Keratinocyte (primary cell): ENCODE results near the gene ZNF471. TPM values are rescaled to one million over a fixed set of nuclear protein-coding genes. Genes with fewer than 3 reads are reported as not detected.

Experiments used
- DNase-seq: peaks from one replicate; pipeline ENCODE4 v3.0.0-alpha.2; 2011; ENCODE audit warnings: low read depth, missing footprints, low spot score
- FAIRE-seq: peaks from 2 replicates; lab custom pipeline; 2011; peaks lifted over from hg19 to GRCh38; lab: Jason Lieb, UNC
- H2AFZ ChIP-seq: 2 replicates; pipeline ENCODE4 v1.6.0; 2012; ENCODE audit warnings: low read length, control low read depth, inconsistent platforms; ENCODE audit not compliant: control insufficient read depth
- H3K27ac ChIP-seq: 2 replicates; pipeline ENCODE4 v1.5.1; 2011; ENCODE audit warnings: low read length; ENCODE audit not compliant: control insufficient read depth, insufficient read depth
- H3K27me3 ChIP-seq: 3 replicates; pipeline ENCODE4 v1.6.0; 2011; ENCODE audit warnings: low read length; ENCODE audit not compliant: control insufficient read depth, insufficient read depth; ENCODE audit errors: extremely low read depth
- H3K36me3 ChIP-seq, 2 experiments: 2 replicates in 1 of 2; 3 replicates in 1 of 2; pipeline ENCODE4 v1.5.1; 2011; ENCODE audit warnings: low read length in 2 of 2, mild to moderate bottlenecking in 1 of 2; ENCODE audit not compliant: control insufficient read depth in 2 of 2, insufficient read depth in 2 of 2; ENCODE audit errors: extremely low read depth in 1 of 2
- H3K4me1 ChIP-seq: 3 replicates; pipeline ENCODE4 v1.5.1; 2011; ENCODE audit warnings: low read length; ENCODE audit not compliant: control insufficient read depth, insufficient read depth; ENCODE audit errors: extremely low read depth
- H3K4me2 ChIP-seq: 3 replicates; pipeline ENCODE4 v1.6.0; 2011; ENCODE audit warnings: low read depth, low read length; ENCODE audit not compliant: control insufficient read depth, insufficient read depth; ENCODE audit errors: extremely low read depth
- H3K4me3 ChIP-seq, 3 experiments: fragments of 200-600 bp in 1 of 3; sonication (generic) in 1 of 3; 2 replicates in 2 of 3; 3 replicates in 1 of 3; pipeline ENCODE4 v1.5.1; 2011 to 2016; ENCODE audit warnings: low read length in 3 of 3, mild to moderate bottlenecking in 3 of 3, control low read depth in 2 of 3, inconsistent platforms in 1 of 3, low read depth in 1 of 3, mixed read lengths in 1 of 3, mixed run types in 1 of 3, moderate library complexity in 1 of 3; ENCODE audit not compliant: control insufficient read depth in 2 of 3, insufficient read depth in 2 of 3; ENCODE audit errors: extremely low read depth in 1 of 3
- H3K79me2 ChIP-seq: 2 replicates; pipeline ENCODE4 v1.6.0; 2012; ENCODE audit warnings: low read length; ENCODE audit not compliant: control insufficient read depth, insufficient read depth
- H3K9ac ChIP-seq: 3 replicates; pipeline ENCODE4 v1.6.0; 2011; ENCODE audit warnings: low read length; ENCODE audit not compliant: control insufficient read depth, insufficient read depth; ENCODE audit errors: extremely low read depth
- H3K9me1 ChIP-seq: 3 replicates; pipeline ENCODE4 v1.6.0; 2011; ENCODE audit warnings: low read length; ENCODE audit not compliant: control insufficient read depth, insufficient read depth; ENCODE audit errors: extremely low read depth
- H3K9me3 ChIP-seq: 2 replicates; pipeline ENCODE4 v1.5.1; 2012; ENCODE audit warnings: low read depth, low read length; ENCODE audit not compliant: control insufficient read depth
- H4K20me1 ChIP-seq: 3 replicates; pipeline ENCODE4 v1.6.0; 2011; ENCODE audit warnings: low read length; ENCODE audit not compliant: control insufficient read depth, insufficient read depth; ENCODE audit errors: extremely low read depth
- EZH2 ChIP-seq: IDR thresholded peaks from one replicate; pipeline ENCODE4 v1.6.1; 2012; ENCODE audit warnings: inconsistent platforms, mild to moderate bottlenecking, low read length, moderate library complexity
- dilution Hi-C: fragments of 300-500 bp; cut with MboI; formaldehyde crosslinking; loops from one replicate; pipeline ENCODE4 v1.7.0; 2020; ENCODE audit warnings: low sequenced_read_pairs; ENCODE audit not compliant: extremely low pct_ligation_motif_present
- polyA plus RNA-seq, 5 experiments: library from polyadenylated mRNA; depleted of rRNA in 3 of 5; stranded (reverse) in 3 of 5; stranded (forward) in 1 of 5; unstranded in 1 of 5; fragments of >200 nt; gene quantifications; 1 replicate in 1 of 5; 2 replicates in 3 of 5; 3 replicates in 1 of 5; pipeline versions ENCODE4 v1.2.1 to v1.2.3, GENCODE V29; 2011 to 2012; ENCODE audit warnings: missing spikeins in 2 of 5, low read depth in 1 of 5, low replicate concordance in 1 of 5
- TF ChIP-seq, protein P1 (sequence below), 3 experiments: IDR thresholded peaks in 1 of 3; conservative IDR thresholded peaks in 1 of 3; optimal IDR thresholded peaks in 1 of 3; 2 replicates in 2 of 3; 3 replicates in 1 of 3; pipeline versions ENCODE3 to v1.5.1; 2011; ENCODE audit warnings: low read length in 3 of 3, mild to moderate bottlenecking in 3 of 3, moderate library complexity in 2 of 3, control low read depth in 1 of 3, inconsistent platforms in 1 of 3; ENCODE audit not compliant: insufficient read depth in 2 of 3; ENCODE audit errors: extremely low read depth in 1 of 3

Gene ZNF471
- polyA plus RNA-seq, 1 donor (not counting 4 experiments of a cell fraction or from before 2014, with no cell fraction given) = 5.1 TPM

- TF ChIP-seq, protein P1, sequence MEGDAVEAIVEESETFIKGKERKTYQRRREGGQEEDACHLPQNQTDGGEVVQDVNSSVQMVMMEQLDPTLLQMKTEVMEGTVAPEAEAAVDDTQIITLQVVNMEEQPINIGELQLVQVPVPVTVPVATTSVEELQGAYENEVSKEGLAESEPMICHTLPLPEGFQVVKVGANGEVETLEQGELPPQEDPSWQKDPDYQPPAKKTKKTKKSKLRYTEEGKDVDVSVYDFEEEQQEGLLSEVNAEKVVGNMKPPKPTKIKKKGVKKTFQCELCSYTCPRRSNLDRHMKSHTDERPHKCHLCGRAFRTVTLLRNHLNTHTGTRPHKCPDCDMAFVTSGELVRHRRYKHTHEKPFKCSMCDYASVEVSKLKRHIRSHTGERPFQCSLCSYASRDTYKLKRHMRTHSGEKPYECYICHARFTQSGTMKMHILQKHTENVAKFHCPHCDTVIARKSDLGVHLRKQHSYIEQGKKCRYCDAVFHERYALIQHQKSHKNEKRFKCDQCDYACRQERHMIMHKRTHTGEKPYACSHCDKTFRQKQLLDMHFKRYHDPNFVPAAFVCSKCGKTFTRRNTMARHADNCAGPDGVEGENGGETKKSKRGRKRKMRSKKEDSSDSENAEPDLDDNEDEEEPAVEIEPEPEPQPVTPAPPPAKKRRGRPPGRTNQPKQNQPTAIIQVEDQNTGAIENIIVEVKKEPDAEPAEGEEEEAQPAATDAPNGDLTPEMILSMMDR (optimal IDR thresholded peaks at IDR 0.05 in 1 of 3, IDR thresholded peaks at IDR 0.05 in 1 of 3, conservative IDR thresholded peaks at IDR 0.05 in 1 of 3; ENCODE audit: extremely low read depth in 1 of 3, insufficient read depth in 2 of 3, low read length in 3 of 3) = no peak
- TF ChIP-seq EZH2 = no peak
- FAIRE-seq = no peak
- H3K36me3 ChIP-seq = peaks cover 6 to 16% of the 10 kb centered on the region in 2 experiments
Measured at GRCh38 chr19:56572589-56572988, 64.9 kb downstream of the ZNF471 start.

GRCh38 chr19:56573914-56574313 is 66.3 kb downstream of the ZNF471 start:
- FAIRE-seq (no peak), DNase-seq (no peak)
- peaks cover 6 to 16% of the 10 kb centered on the region in 2 experiments for H3K36me3 ChIP-seq
- dilution Hi-C loops = no loop called here
- no peaks in the 10 kb centered on the region for H3K79me2 ChIP-seq
- H3K27me3 ChIP-seq = no peaks in the 10 kb centered on the region
- no peaks in the 10 kb centered on the region for H3K4me1 ChIP-seq
- TF ChIP-seq EZH2 = no peak
- TF ChIP-seq, protein P1 (optimal IDR thresholded peaks at IDR 0.05 in 1 of 3, IDR thresholded peaks at IDR 0.05 in 1 of 3, conservative IDR thresholded peaks at IDR 0.05 in 1 of 3; ENCODE audit: extremely low read depth in 1 of 3, insufficient read depth in 2 of 3, low read length in 3 of 3) = no peak
- peaks cover 41% of the 10 kb centered on the region for H3K9me3 ChIP-seq
- H3K9me1 ChIP-seq = no peaks in the 10 kb centered on the region
- H4K20me1 ChIP-seq = no peaks in the 10 kb centered on the region
- H3K4me2 ChIP-seq = no peak overlapping the region
- no peak overlapping the region for H3K4me3 ChIP-seq
- H3K9ac ChIP-seq = no peak overlapping the region
- H3K27ac ChIP-seq = no peak overlapping the region
- H2AFZ ChIP-seq = no peak overlapping the region

More at GRCh38 chr19:56572589-56572988, 64.9 kb downstream of the ZNF471 start:
- dilution Hi-C loops = no loop called here
- H3K27ac ChIP-seq = no peak overlapping the region
- no peak overlapping the region for H3K9ac ChIP-seq
- H3K4me2 ChIP-seq = no peak overlapping the region
- H3K79me2 ChIP-seq = no peaks in the 10 kb centered on the region
- DNase-seq = no peak
- H2AFZ ChIP-seq = no peak overlapping the region
- H3K4me3 ChIP-seq = no peak overlapping the region
- no peaks in the 10 kb centered on the region for H3K9me1 ChIP-seq
- H3K9me3 ChIP-seq = peaks cover 31% of the 10 kb centered on the region
- no peaks in the 10 kb centered on the region for H3K27me3 ChIP-seq
- no peaks in the 10 kb centered on the region for H4K20me1 ChIP-seq
- no peaks in the 10 kb centered on the region for H3K4me1 ChIP-seq
